IgD-negative memory B cell (primary cell): Measurements from ENCODE around the gene SAPCD1. TPM values are rescaled to one million over a fixed set of nuclear protein-coding genes. Genes with fewer than 3 reads are reported as not detected.
A peak's percentile ranks its signal among the peaks of the same experiment; 100 is the strongest.

Source experiments
- H3K27ac Mint-ChIP-seq, 3 donors: one replicate each; pipeline ENCODE4 v1.8.0; 2020 to 2022; ENCODE audit warnings: mild to moderate bottlenecking in 3 of 3, mixed read lengths in 3 of 3, moderate library complexity in 1 of 3
- H3K27me3 Mint-ChIP-seq: one replicate; pipeline ENCODE4 v1.8.0; 2021; ENCODE audit warnings: mixed read lengths
- H3K36me3 Mint-ChIP-seq: one replicate; pipeline ENCODE4 v1.8.0; 2020; ENCODE audit warnings: mild to moderate bottlenecking, mixed read lengths
- H3K4me1 Mint-ChIP-seq, 3 donors: one replicate each; pipeline ENCODE4 v1.8.0; 2020 to 2022; ENCODE audit warnings: mixed read lengths in 3 of 3, mild to moderate bottlenecking in 1 of 3
- H3K4me3 Mint-ChIP-seq, 4 donors: one replicate each; pipeline ENCODE4 v1.8.0; 2020 to 2022; ENCODE audit warnings: mild to moderate bottlenecking in 4 of 4, mixed read lengths in 4 of 4, moderate library complexity in 3 of 4
- H3K9me3 Mint-ChIP-seq, 3 donors: one replicate each; pipeline ENCODE4 v1.8.0; 2020 to 2021; ENCODE audit warnings: mixed read lengths in 3 of 3, mild to moderate bottlenecking in 1 of 3
- polyA plus RNA-seq: library from polyadenylated mRNA; unstranded; fragments of 300-500 nt; fragmentation: Illumina TruSeq; gene quantifications from one replicate; pipeline ENCODE4 v1.2.3, GENCODE V29; 2021

Gene SAPCD1
- polyA plus RNA-seq, 1 donor from 2014 or later: not detected

DNA sequence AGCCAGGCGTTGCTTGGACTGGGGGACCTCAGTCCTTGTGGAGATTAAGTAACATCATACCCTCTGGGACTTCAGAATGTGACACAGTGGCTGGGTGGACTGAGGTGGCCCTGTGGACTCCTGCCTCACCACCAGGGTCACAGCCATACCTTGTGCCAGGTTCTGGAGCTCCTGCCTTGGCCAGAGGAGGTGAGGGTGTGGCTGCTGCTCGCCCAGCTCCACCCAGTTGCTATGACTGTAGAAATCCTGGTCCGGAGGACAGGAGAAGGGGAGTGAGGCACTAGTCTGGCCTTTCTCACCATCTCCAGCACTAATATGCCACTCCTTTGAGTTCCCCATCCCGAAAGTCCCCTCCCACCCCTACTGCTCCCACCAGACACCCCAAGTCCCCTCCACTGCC is 12.7 kb downstream of the SAPCD1 start:
- H3K36me3 Mint-ChIP-seq: no peaks in the 10 kb centered on the region
- peak overlapping the region in 1 of 4 donors; percentile 69 for H3K4me3 Mint-ChIP-seq
- peaks cover 0 to 15% (median 11%) of the 10 kb centered on the region in 3 donors for H3K4me1 Mint-ChIP-seq
- no peaks in the 10 kb centered on the region for H3K27me3 Mint-ChIP-seq
- H3K9me3 Mint-ChIP-seq: no peaks in the 10 kb centered on the region
- H3K27ac Mint-ChIP-seq: no peak overlapping the region

DNA sequence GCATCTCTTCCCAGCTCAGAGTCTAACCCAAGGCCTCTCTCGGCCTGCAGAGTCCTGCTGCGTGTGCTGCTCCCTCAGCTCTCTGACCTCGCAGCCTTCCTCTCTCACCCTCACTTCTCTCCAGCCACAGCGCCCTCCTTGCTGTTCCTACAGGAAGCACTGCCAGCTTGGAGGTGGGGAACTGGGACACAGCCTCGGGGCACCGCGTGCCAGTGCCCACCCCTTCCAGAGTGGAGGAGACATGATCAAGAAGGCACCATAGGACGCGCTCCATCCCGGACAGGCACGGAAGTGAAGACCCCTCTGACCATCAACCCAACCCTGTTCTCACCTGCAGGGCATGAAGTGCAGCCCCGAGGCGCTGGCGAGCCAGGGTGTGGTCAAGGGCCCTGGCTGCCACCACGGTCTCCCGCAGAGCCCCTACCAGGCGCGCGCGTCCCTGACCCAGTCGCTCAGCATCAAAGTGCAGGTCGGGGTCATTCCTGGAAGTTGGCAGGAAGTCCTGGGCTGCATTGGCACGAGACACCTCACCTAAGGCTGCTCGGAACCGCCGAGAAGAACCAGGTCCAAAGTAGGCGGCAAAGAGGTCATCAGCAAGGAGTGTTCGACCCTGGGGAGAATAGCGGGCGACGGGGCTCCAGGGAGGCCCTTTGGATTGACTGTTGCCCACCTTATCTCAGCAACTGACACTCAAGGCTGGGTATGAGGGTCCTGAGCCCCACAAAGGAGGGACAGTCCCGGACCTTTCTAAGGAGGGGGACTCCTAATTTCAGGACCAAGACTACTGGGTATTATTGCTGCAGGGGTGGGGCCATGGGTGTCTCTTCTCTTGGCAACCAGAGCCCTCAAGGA is 13.4 kb downstream of the SAPCD1 start:
- Mint-ChIP-seq H3K27ac (peak overlapping the region; percentile 81 to 89 (median 84)), H3K4me1 (peaks cover 0 to 15% (median 11%) of the 10 kb centered on the region in 3 donors), H3K4me3 (peak overlapping the region in 2 of 4 donors; percentile 69)

DNA sequence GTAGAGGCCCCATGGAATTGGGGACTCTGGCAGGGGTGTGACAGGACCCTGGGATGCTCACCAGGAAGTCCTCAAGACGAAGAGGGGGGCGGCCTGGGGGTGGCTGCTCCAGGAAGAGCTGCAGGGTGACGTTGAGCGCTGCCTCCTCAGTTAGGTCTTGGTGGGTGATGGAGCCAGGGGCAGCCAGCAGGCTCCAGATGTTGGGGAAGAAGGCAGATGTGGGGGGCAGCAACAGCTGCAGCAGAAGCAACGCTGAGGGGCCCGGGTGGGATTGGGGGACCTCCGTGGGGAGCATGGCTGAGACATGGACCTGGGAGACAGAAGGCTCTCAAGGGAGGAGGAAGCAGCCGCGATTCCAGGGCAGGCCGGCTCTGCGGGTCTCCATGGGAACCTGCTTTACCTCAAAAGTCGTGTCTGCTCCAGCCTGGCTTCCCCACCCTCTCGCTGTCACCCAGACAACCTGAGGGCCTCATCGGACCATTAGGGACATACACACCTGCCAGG is 14.1 kb downstream of the SAPCD1 start:
- no peaks in the 10 kb centered on the region for H3K9me3 Mint-ChIP-seq

More for the DNA sequence above, 13.4 kb downstream of the SAPCD1 start:
- H3K9me3 Mint-ChIP-seq: no peaks in the 10 kb centered on the region
- no peaks in the 10 kb centered on the region for H3K27me3 Mint-ChIP-seq
- H3K36me3 Mint-ChIP-seq: no peaks in the 10 kb centered on the region

DNA sequence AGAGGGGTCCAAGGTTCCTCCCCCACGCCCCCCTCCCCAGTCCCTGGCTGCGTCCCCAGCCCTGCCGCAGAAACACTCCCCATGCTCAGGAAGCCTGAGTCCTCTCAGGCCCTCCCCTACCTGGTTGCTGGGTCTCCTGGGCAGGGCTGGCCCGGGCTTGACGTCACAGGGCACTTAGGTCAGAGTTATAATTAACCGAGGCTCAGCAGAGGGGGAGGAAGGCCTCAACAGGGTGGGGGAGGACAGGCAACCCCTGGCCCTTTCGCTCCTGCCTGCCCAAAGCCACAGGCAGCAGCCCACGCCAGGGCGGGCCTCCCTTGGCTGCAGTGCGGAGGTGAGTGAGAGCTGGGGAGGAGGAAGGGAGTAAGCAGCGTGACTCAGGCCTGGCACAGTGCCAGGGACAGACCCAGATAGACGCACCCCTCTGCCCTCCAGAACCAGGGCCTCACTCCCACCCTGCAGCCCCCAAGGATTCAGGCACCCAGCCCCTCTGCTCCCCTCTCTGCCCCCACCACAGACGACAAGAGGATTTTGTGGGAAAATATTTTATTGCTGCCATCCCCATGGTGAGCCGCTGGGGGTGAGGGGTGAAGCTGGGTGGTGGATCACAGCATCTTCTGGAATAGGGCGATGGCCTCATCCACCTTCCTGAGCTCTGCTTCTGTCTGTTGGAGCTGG is 14.7 kb downstream of the SAPCD1 start, which contains the start of gene VWA7:
TSS of gene VWA7 (minus strand) at position 340 of the 678 bp plus-strand sequence. CDS start 549 bp downstream, outside the sequence.
- peaks cover 0 to 13% (median 11%) of the 10 kb centered on the region in 3 donors for H3K4me1 Mint-ChIP-seq
- H3K27me3 Mint-ChIP-seq: no peaks in the 10 kb centered on the region
- peak within 1 kb of the TSS; percentile 81 to 89 (median 84) for H3K27ac Mint-ChIP-seq
- peak within 1 kb of the TSS; percentile 14 to 80 (median 65) for H3K4me3 Mint-ChIP-seq
- H3K9me3 Mint-ChIP-seq: no peaks in the 10 kb centered on the region
- H3K36me3 Mint-ChIP-seq: no peaks in the 10 kb centered on the region

More for the DNA sequence above, 14.1 kb downstream of the SAPCD1 start:
- Mint-ChIP-seq H3K4me1 (peaks cover 0 to 13% (median 11%) of the 10 kb centered on the region in 3 donors), H3K36me3 (no peaks in the 10 kb centered on the region), H3K27ac (peak overlapping the region; percentile 81 to 84 (median 81)), H3K27me3 (no peaks in the 10 kb centered on the region), H3K4me3 (peak overlapping the region in 3 of 4 donors; percentile 61 to 80 (median 69))

DNA sequence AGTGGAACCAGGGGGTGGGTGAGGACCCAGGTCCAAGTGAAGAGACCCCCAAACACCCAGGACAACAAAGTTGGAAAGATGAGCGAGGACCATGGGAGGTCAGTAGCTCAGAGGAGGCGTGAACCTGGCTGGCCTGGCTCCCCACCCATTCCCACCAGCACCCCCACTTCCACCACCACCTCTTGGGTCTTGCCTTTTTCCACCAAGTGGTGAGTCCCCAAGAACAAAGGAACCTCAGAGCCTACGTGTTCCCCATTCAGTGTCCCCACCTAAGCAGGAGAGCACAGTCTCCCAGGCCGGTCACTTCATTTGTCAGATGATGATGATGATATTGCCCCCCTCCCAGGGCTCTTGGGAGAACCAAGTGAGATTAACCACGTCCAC is 15.2 kb downstream of the SAPCD1 start:
- Mint-ChIP-seq H3K36me3 (no peaks in the 10 kb centered on the region), H3K27me3 (no peaks in the 10 kb centered on the region), H3K9me3 (no peaks in the 10 kb centered on the region), H3K4me1 (peaks cover 0 to 11% (median 11%) of the 10 kb centered on the region in 3 donors), H3K27ac (peak overlapping the region; percentile 77 to 84 (median 81)), H3K4me3 (peak overlapping the region in 2 of 4 donors; percentile 14 to 72)

DNA sequence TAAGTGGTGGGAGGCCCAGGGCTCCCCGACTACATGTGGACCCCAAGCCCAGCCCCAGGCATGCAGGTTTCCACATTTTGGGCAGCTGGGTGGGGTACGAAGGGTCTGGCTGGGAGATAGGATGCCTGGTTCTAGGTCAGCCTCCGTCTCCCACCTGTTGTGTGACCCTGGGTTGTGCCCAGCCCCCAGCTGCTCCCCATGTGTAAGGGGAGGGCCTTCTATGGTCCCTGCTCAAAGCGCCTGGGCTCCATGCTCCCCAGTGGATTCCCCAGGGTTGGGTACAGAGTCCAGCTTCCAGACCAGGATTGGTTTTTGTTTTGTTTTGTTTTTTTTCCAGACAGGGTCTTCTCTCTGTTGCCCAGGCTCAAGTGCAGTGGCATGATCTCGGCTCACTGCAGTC is 15.7 kb downstream of the SAPCD1 start:
- Mint-ChIP-seq H3K4me3 (peak overlapping the region in 1 of 4 donors; percentile 14), H3K9me3 (no peaks in the 10 kb centered on the region), H3K27me3 (no peaks in the 10 kb centered on the region), H3K27ac (peak overlapping the region in 2 of 3 donors; percentile 77 to 81), H3K36me3 (no peaks in the 10 kb centered on the region), H3K4me1 (peaks cover 0 to 11% (median 11%) of the 10 kb centered on the region in 3 donors)

DNA sequence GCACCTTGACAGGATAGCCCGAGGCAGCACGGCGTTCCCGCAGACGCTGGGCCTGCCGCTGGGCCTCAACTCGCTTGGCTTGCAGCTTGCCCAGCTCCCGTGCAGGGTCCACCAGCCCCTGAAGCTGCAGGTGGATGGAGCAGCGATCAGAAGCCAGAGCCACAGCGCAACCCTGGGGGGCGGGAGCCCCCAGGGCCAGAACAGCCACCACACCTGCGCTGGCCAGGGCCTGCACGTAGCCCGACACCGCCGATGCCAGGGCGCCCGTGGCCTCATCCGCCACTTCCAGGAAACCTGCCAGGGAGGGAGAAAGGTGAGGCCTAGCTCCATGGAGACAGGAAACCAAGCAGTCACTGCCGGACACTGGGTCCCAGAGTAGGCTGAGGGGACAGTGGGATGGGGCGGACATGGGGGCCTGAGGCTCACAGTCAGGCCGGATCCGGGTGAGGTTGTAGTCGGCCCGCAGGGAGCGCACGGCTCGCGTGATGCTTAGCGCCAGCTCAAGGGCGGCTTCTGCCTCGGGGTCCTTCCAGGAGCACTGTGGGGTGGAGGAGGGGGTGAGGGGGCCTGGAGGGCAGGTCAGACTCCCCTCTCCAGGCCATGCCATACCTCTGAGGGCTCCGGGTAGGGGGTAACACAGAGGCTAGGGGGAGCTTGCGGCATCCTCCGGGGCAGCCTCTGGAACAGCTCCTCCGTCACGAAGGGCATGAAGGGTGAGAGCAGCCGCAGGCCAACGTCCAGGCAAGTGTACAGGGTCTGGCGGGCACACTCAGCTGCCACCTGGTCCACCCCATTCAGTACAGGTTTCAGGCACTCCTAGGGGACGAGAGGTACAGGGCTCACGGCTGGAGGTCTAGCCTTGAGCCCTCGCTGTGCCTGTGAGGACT is 16.8 kb downstream of the SAPCD1 start:
- no peaks in the 10 kb centered on the region for H3K27me3 Mint-ChIP-seq
- no peaks in the 10 kb centered on the region for H3K36me3 Mint-ChIP-seq
- H3K4me3 Mint-ChIP-seq: no peak overlapping the region
- no peaks in the 10 kb centered on the region for H3K9me3 Mint-ChIP-seq
- peak overlapping the region in 1 of 3 donors; percentile 63 for H3K27ac Mint-ChIP-seq
- H3K4me1 Mint-ChIP-seq: peaks cover 0 to 11% (median 11%) of the 10 kb centered on the region in 3 donors

DNA sequence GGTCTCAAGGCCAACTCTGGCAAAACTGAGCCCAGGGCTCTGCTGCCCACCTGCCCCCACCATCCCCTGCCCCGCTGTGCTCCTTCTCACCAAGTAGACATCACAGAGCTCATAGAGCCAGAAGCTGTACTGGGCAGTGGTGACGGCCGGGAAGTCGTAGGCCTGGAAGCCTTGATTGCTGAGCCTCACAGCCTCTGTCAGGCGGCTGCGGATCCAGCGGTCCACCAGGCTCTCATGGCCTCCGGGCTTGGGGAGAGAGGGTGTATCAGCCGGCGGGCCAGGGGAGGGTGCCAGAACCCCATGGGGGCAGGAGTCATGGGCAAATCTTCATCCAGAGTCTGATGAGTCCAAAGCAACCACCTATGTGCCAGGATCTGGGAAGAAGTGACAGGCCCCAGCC is 17.5 kb downstream of the SAPCD1 start:
- no peaks in the 10 kb centered on the region for H3K9me3 Mint-ChIP-seq
- H3K27ac Mint-ChIP-seq: no peak overlapping the region
- H3K4me1 Mint-ChIP-seq: peaks cover 0 to 12% (median 11%) of the 10 kb centered on the region in 3 donors
- peak overlapping the region in 1 of 4 donors; percentile 60 for H3K4me3 Mint-ChIP-seq
- peaks cover 2% of the 10 kb centered on the region for H3K36me3 Mint-ChIP-seq
- H3K27me3 Mint-ChIP-seq: no peaks in the 10 kb centered on the region

DNA sequence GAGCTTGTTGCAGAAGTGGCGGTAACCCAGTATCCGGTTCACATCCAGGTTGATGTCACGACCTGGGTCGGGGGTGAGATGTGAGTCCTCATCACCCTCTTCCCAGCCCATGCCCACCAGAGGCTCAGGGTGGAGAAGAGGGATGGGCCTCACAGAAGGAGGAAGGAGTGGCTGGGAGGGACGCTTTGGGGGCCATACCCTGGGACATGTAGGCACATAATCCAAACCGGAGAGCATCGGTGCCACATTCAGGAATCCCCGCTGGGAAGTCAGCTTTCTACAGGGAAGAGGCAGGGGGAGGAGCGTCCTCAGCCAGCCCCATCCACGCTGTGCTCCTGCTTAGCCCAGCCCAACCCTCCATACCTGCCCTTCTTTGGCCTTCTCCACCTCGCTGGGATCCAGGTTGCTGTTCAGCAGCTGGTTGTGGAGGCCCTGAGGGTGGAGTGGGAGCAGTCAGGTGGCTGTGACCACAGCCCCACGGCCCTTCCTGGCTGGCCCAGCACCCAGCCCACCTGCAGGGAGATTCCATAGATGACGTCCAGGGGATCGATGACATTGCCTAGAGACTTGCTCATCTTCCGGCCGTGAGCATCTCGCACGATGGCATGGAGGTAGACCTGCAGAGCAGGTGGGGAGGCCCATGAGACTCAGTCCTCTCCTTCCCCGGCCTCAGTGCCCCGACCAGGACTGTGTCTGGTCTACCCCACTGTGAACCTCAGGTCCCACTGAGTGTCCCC is 18.2 kb downstream of the SAPCD1 start:
- Mint-ChIP-seq H3K4me3 (no peak overlapping the region), H3K4me1 (peaks cover 0 to 11% (median 10%) of the 10 kb centered on the region in 3 donors), H3K27ac (no peak overlapping the region), H3K27me3 (no peaks in the 10 kb centered on the region), H3K36me3 (peaks cover 2% of the 10 kb centered on the region), H3K9me3 (no peaks in the 10 kb centered on the region)

DNA sequence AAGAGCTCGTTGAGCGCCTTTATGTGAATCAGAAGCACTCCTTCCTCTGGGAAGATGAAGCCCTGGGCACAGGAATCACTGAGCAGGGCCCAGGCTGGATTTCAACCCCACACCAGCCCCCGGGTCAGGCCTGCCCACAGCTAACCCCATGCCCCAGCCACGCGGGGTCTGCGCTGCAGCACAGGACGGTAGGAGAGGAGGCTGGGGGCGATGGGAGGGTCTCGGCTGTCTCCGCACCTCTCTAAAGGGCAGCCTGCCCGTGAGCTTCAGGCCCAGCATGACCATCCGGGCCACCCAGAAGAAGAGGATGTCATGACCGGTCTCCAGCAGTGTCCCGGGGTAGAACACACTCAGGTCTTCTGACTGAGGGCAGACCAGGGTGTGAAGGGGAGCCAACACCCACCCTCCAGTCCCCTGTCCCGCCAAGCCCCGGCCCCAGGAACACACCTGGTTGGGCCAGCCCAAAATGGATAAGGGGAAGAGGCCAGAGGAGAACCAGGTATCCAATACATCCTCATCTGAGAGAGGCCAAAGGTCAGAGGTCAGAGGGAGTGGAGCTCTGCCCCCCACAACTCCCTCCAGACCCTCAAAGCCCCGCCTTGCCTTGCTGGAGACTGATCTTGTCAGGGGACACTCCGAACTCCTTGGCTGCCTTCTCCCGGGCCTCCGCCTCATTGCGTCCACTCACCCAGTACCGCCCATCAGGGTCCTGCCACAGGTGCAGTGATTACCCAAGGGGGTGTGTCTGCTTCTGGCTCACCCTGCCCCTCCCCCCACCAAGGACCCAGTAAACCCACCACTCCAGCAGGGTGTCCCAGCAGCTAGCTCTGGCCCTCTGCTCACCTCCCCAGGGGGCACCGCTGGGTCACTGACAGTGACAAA is 19.0 kb downstream of the SAPCD1 start:
- H3K36me3 Mint-ChIP-seq: peaks cover 2% of the 10 kb centered on the region
- H3K4me3 Mint-ChIP-seq: peak overlapping the region in 1 of 4 donors; percentile 79
- H3K27ac Mint-ChIP-seq: no peak overlapping the region
- no peaks in the 10 kb centered on the region for H3K9me3 Mint-ChIP-seq
- peaks cover 0 to 8% (median 7%) of the 10 kb centered on the region in 3 donors for H3K4me1 Mint-ChIP-seq
- no peaks in the 10 kb centered on the region for H3K27me3 Mint-ChIP-seq

DNA sequence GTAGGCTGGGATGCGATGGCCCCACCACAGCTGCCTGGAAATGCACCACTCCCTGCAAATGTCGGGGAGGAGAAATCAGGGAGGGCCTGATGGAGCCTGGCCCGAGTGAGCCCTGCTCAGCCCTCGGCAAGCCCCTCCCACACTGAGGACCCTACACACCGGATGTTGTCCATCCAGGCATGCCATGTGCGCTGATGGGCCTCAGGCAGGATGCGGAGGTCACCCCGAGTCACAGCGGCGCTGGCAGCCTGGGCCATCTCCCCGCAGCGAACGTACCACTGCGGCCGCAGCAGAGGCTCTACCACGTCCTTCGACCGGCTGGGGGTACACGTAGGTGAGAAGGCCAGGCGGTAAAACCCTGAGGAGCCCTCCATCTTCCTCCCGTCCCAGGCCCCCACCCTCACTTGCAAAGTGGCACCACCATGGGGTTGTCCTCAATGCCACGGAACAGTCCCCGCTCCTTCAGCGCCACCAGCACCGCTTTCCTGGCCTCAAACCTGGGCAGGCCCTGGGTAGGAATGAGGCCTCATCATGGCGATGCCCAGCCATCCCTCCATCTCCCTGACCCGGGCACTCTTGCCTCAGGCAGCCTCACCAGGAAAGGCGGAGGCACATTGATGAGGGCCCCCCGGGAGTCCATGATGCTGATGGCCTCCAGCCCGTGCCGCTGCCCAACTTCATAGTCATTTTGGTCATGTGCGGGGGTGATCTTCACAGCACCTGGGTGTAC is 19.8 kb downstream of the SAPCD1 start:
- Mint-ChIP-seq H3K4me1 (peaks cover 0 to 2% (median 1%) of the 10 kb centered on the region in 3 donors), H3K4me3 (no peak overlapping the region), H3K36me3 (peaks cover 2% of the 10 kb centered on the region), H3K27ac (no peak overlapping the region), H3K27me3 (no peaks in the 10 kb centered on the region), H3K9me3 (no peaks in the 10 kb centered on the region)

DNA sequence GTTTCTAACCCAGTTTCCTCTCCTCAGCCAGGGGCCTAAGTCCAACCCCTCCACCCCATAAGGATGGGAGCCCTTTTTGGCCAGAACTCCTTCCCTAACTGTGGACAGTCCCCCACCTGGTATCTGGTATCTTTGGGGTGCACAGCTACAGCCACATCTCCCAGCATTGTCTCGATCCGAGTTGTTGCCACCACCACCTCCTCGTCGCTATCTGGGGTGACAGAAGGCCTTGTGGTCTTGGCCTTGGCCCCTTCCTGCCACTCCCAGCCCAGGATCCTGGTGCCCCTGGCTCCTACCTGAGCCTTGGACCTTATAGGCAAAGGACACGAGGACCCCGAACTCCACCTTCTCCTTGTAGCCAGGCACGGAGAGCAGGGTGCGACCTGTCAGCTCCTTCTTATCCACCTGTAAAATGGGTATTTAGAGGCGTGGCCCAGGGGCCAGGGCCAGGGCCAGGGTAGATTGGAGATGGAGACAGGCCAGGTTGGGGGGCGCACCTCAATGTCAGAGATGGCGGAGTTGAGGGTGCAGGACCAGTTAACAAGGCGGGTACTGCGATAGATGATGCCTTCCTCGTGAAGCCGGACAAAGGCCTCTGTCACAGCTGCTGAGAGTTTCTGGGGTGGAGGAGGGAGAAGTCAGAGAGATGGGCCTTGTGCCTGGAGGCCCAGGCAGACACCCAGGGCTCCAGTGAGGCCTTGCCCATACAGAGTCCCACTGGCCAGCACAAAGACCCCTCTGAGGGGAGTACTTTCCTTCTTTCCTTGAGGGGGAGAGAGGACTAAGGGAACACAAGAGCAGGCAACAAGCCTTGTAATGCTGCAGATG is 21.9 kb downstream of the SAPCD1 start:
- Mint-ChIP-seq H3K4me3 (no peak overlapping the region), H3K27me3 (no peaks in the 10 kb centered on the region), H3K4me1 (peaks cover 2 to 9% (median 4%) of the 10 kb centered on the region in 3 donors), H3K36me3 (peaks cover 2% of the 10 kb centered on the region), H3K27ac (peak overlapping the region; percentile 56 to 83 (median 68)), H3K9me3 (no peaks in the 10 kb centered on the region)
